Femur (tissue), 1 donor: Measurements from ENCODE around the gene RFT1.

Source experiments
- DNase-seq: peaks from one replicate; pipeline ENCODE4 v3.0.0-alpha.2; 2017

RFT1 gene

GRCh38 chr3:53083949-53084309 is 46.3 kb downstream of the RFT1 start:
- DNase-seq, result no peak

GRCh38 chr3:53083521-53083920 is 46.7 kb downstream of the RFT1 start:
- peak; percentile 82 for DNase-seq

- no peak for DNase-seq
Measured at GRCh38 chr3:53082736-53083135, 47.5 kb downstream of the RFT1 start.

- no peak for DNase-seq
Measured at GRCh38 chr3:53081318-53081717, 48.9 kb downstream of the RFT1 start.

- no peak for DNase-seq
Measured at GRCh38 chr3:53080612-53081205, 49.5 kb downstream of the RFT1 start.

- DNase-seq, result no peak
Measured at GRCh38 chr3:53079791-53080555, 50.3 kb downstream of the RFT1 start.

- DNase-seq, result no peak
Measured at GRCh38 chr3:53079147-53079546, 51.1 kb downstream of the RFT1 start.

GRCh38 chr3:53078656-53079055 is 51.6 kb downstream of the RFT1 start:
- no peak for DNase-seq

- DNase-seq, result no peak
Measured at GRCh38 chr3:53077476-53078220, 52.6 kb downstream of the RFT1 start.

GRCh38 chr3:53075743-53076140 is 54.5 kb downstream of the RFT1 start:
- no peak for DNase-seq

GRCh38 chr3:53074761-53075742 is 55.2 kb downstream of the RFT1 start:
- no peak for DNase-seq

- no peak for DNase-seq
Measured at GRCh38 chr3:53074366-53074696, 55.9 kb downstream of the RFT1 start.

- DNase-seq, result no peak
Measured at GRCh38 chr3:53073553-53074365, 56.5 kb downstream of the RFT1 start.

- peak; percentile 89 for DNase-seq
Measured at GRCh38 chr3:53072653-53073552, 57.3 kb downstream of the RFT1 start.

- DNase-seq, result no peak
Measured at GRCh38 chr3:53071882-53072431, 58.3 kb downstream of the RFT1 start.

GRCh38 chr3:53069422-53070068 is 60.7 kb downstream of the RFT1 start:
- no peak for DNase-seq

- no peak for DNase-seq
Measured at GRCh38 chr3:53068176-53068575, 62.1 kb downstream of the RFT1 start.

- DNase-seq, result no peak
Measured at GRCh38 chr3:53067567-53067966, 62.7 kb downstream of the RFT1 start.

- no peak for DNase-seq
Measured at GRCh38 chr3:53065841-53066480, 64.3 kb downstream of the RFT1 start.

- DNase-seq, result no peak
Measured at GRCh38 chr3:53062905-53063304, 67.3 kb downstream of the RFT1 start.
